Liver (tissue), 9 donors: ENCODE measurements around the gene SLC25A21. TPM values are rescaled to one million over a fixed set of nuclear protein-coding genes. Genes with fewer than 3 reads are reported as not detected.

Experiments used
- DNase-seq: peaks from one replicate; pipeline ENCODE4 v3.0.0-alpha.2; 2017; ENCODE audit warnings: low spot score
- H3K27ac ChIP-seq, 2 donors: one replicate each; pipeline ENCODE4 v1.7.0; 2013; ENCODE audit warnings: inconsistent platforms in 2 of 2, low read length in 2 of 2, control low read depth in 1 of 2, low read depth in 1 of 2, mild to moderate bottlenecking in 1 of 2
- H3K27me3 ChIP-seq, 4 donors: one replicate each; pipeline versions ENCODE4 v1.6.1 to v1.7.0; 2013; ENCODE audit warnings: low read length in 3 of 4, inconsistent platforms in 1 of 4, mild to moderate bottlenecking in 1 of 4, moderate library complexity in 1 of 4; ENCODE audit not compliant: control insufficient read depth in 4 of 4, insufficient read depth in 4 of 4
- H3K36me3 ChIP-seq, 4 donors: one replicate each; pipeline versions ENCODE4 v1.6.1 to v1.7.0; 2013; ENCODE audit warnings: low read length in 3 of 4, mild to moderate bottlenecking in 3 of 4, low read depth in 1 of 4, moderate library complexity in 1 of 4; ENCODE audit not compliant: control insufficient read depth in 4 of 4, insufficient read depth in 3 of 4
- H3K4me1 ChIP-seq, 4 donors: one replicate each; pipeline versions ENCODE4 v1.6.1 to v1.7.0; 2013; ENCODE audit warnings: low read length in 3 of 4, mild to moderate bottlenecking in 3 of 4, moderate library complexity in 1 of 4; ENCODE audit not compliant: control insufficient read depth in 4 of 4, insufficient read depth in 4 of 4
- H3K4me3 ChIP-seq, 3 donors: one replicate each; pipeline versions ENCODE4 v1.6.1 to v1.7.0; 2013; ENCODE audit warnings: low read length in 3 of 3, control low read depth in 1 of 3, low read depth in 1 of 3, mild to moderate bottlenecking in 1 of 3
- H3K9ac ChIP-seq, 2 donors: one replicate each; pipeline ENCODE4 v1.7.0; 2013; ENCODE audit warnings: low read length in 2 of 2, mild to moderate bottlenecking in 2 of 2, moderate library complexity in 2 of 2, control low read depth in 1 of 2, low read depth in 1 of 2
- H3K9me3 ChIP-seq, 4 donors: one replicate each; pipeline versions ENCODE4 v1.6.1 to v1.7.0; 2013; ENCODE audit warnings: low read length in 3 of 4; ENCODE audit not compliant: control insufficient read depth in 4 of 4
- ATF3 ChIP-seq: IDR thresholded peaks from 2 replicates; pipeline ENCODE4 v1.6.1; 2016; ENCODE audit warnings: antibody characterized with exemption
- CTCF ChIP-seq: fragments of 150-350 bp; IDR thresholded peaks from 2 replicates; pipeline ENCODE4 v1.5.1; 2017; ENCODE audit warnings: improper control_type of control experiment, low read depth, low read length; ENCODE audit not compliant: missing input control
- EGR1 ChIP-seq, 2 donors: IDR thresholded peaks; 2 replicates each; pipeline ENCODE4 v1.6.1; 2016 to 2018; ENCODE audit warnings: antibody characterized with exemption in 2 of 2, low read depth in 2 of 2
- HNF4A ChIP-seq, 2 donors: conservative IDR thresholded peaks; 2 replicates each; pipeline ENCODE4 v1.6.1; 2016; ENCODE audit warnings: antibody characterized with exemption in 2 of 2, mild to moderate bottlenecking in 2 of 2
- HNF4G ChIP-seq: IDR thresholded peaks from 2 replicates; pipeline ENCODE4 v1.6.1; 2016; ENCODE audit warnings: antibody characterized with exemption
- JUND ChIP-seq, 2 donors: IDR thresholded peaks; 2 replicates each; pipeline ENCODE4 v1.6.1; 2016; ENCODE audit warnings: antibody characterized with exemption in 2 of 2
- NR2F2 ChIP-seq: IDR thresholded peaks from 2 replicates; pipeline ENCODE4 v1.6.1; 2016; ENCODE audit warnings: antibody characterized with exemption
- RAD21 ChIP-seq, 2 donors: IDR thresholded peaks; 2 replicates each; pipeline ENCODE4 v1.6.1; 2016; ENCODE audit warnings: antibody characterized with exemption in 2 of 2, mild to moderate bottlenecking in 2 of 2
- REST ChIP-seq: IDR thresholded peaks from 2 replicates; pipeline ENCODE4 v1.6.1; 2016; ENCODE audit warnings: antibody characterized with exemption, mild to moderate bottlenecking
- RXRA ChIP-seq, 2 donors: IDR thresholded peaks; 2 replicates each; pipeline ENCODE4 v1.6.1; 2017 to 2018; ENCODE audit warnings: antibody characterized with exemption in 2 of 2, mild to moderate bottlenecking in 1 of 2
- SP1 ChIP-seq: IDR thresholded peaks from 2 replicates; pipeline ENCODE4 v1.6.1; 2018; ENCODE audit warnings: antibody characterized with exemption, mild to moderate bottlenecking
- ZBTB33 ChIP-seq: IDR thresholded peaks from 2 replicates; pipeline ENCODE4 v1.6.1; 2016; ENCODE audit warnings: antibody characterized with exemption
- WGBS: extraction: QIAGEN DNeasy Blood & Tissue Kit; methylation state at CpG from one replicate; pipeline ENCODE4 v1.1.7; 2013; 5-methylcytosine and 5-hydroxymethylcytosine counted together
- polyA plus RNA-seq, 2 donors: library from polyadenylated mRNA; stranded (reverse) in 1 of 2; unstranded in 1 of 2; fragments of 200-250 nt in 1 of 2; fragments of >200 nt in 1 of 2; fragmentation: Nextera tagmentation in 1 of 2; extraction: Ambion mirVana in 1 of 2; gene quantifications; one replicate each; pipeline versions ENCODE4 v1.2.1 to v1.2.3, GENCODE V29; 2013 to 2015
- total RNA-seq, 2 donors: library from RNA; depleted of rRNA; stranded (reverse); fragments of >200 nt; gene quantifications; one replicate each; pipeline ENCODE4 v1.2.3, GENCODE V29; 2014
- donor health status: healthy.
- donor health status: healthy.
- donor health status: healthy.
- donor health status: healthy.
- donor health status: healthy.

Gene SLC25A21
- total and polyA plus RNA-seq, 4 donors: 0.13 to 24.3 (median 0.23) TPM

GRCh38 chr14:36948157-36948859 is 224.1 kb downstream of the SLC25A21 start:
- Histone ChIP-seq H3K4me1 (no peaks in the 10 kb centered on the region), H3K4me3 (no peak overlapping the region), H3K9me3 (no peaks in the 10 kb centered on the region), H3K27me3 (no peaks in the 10 kb centered on the region), H3K9ac (no peak overlapping the region), H3K36me3 (no peaks in the 10 kb centered on the region), H3K27ac (no peak overlapping the region)
- TF ChIP-seq REST: no peak
- no peak for TF ChIP-seq NR2F2
- no peak for TF ChIP-seq SP1
- TF ChIP-seq JUND (IDR thresholded peaks at IDR 0.05): no peak
- no peak for TF ChIP-seq EGR1 (IDR thresholded peaks at IDR 0.05; ENCODE audit: low read depth in 2 of 2)
- no peak for TF ChIP-seq ZBTB33
- TF ChIP-seq RAD21 (IDR thresholded peaks at IDR 0.05): no peak
- TF ChIP-seq ATF3: no peak
- no peak for TF ChIP-seq RXRA (IDR thresholded peaks at IDR 0.05)
- no peak for TF ChIP-seq HNF4G
- TF ChIP-seq CTCF: no peak
- no peak for TF ChIP-seq HNF4A (conservative IDR thresholded peaks at IDR 0.05)
- DNase-seq: no peak
- 91% methylated on average over 5 of the region's 5 CpGs for WGBS

GRCh38 chr14:36947362-36947761 is 225.0 kb downstream of the SLC25A21 start:
- Histone ChIP-seq H3K4me3 (no peak overlapping the region), H3K27me3 (no peaks in the 10 kb centered on the region), H3K36me3 (no peaks in the 10 kb centered on the region), H3K27ac (no peak overlapping the region), H3K9me3 (no peaks in the 10 kb centered on the region), H3K9ac (no peak overlapping the region), H3K4me1 (no peaks in the 10 kb centered on the region)
- TF ChIP-seq EGR1 (IDR thresholded peaks at IDR 0.05; ENCODE audit: low read depth in 2 of 2) (no peak), ATF3 (no peak), REST (no peak)
- 89% methylated on average over 1 of the region's 1 CpG for WGBS
- no peak for DNase-seq
